Umbilical cord (tissue), 2 donors: ENCODE measurements around the gene PDE4B. TPM values are rescaled to one million over a fixed set of nuclear protein-coding genes. Genes with fewer than 3 reads are reported as not detected.
A peak's percentile ranks its signal among the peaks of the same experiment; 100 is the strongest.
"Not testable (repeated sequence)": the region's sequence is repeated elsewhere in the genome, so short reads cannot be mapped to it uniquely, and the experiment has no call there.

ENCODE experiments used
- DNase-seq: peaks from one replicate; pipeline ENCODE4 v3.0.0-alpha.2; 2015; ENCODE audit warnings: low spot score
- total RNA-seq: library from RNA; depleted of rRNA; stranded (reverse); fragments of >200 nt; gene quantifications from one replicate; pipeline ENCODE4 v1.2.3, GENCODE V29; 2014; ENCODE audit warnings: low replicate concordance; ENCODE audit not compliant: insufficient read depth

PDE4B gene
- total RNA-seq, 1 donor from 2014 or later: 61.6 TPM

- no peak for DNase-seq
Measured at GRCh38 chr1:65992831-65993271, 200.2 kb downstream of the PDE4B start.

- DNase-seq: no peak
Measured at GRCh38 chr1:65994223-65994622, 201.5 kb downstream of the PDE4B start.

- DNase-seq: no peak
Measured at GRCh38 chr1:65995336-65995735, 202.6 kb downstream of the PDE4B start.

- DNase-seq: no peak
Measured at GRCh38 chr1:65995928-65996327, 203.2 kb downstream of the PDE4B start.

GRCh38 chr1:65997693-65998092, 205.0 kb downstream of the PDE4B start:
- DNase-seq: no peak

- peak; percentile 66 for DNase-seq
Measured at GRCh38 chr1:65998763-65999583, 206.3 kb downstream of the PDE4B start.

- no peak for DNase-seq
Measured at GRCh38 chr1:66000033-66000637, 207.4 kb downstream of the PDE4B start.

- no peak for DNase-seq
Measured at GRCh38 chr1:66003690-66004089, 211.0 kb downstream of the PDE4B start.

GRCh38 chr1:66006534-66006933, 213.8 kb downstream of the PDE4B start:
- not testable (repeated sequence) for DNase-seq

GRCh38 chr1:66012106-66012784, 219.6 kb downstream of the PDE4B start:
- no peak for DNase-seq

GRCh38 chr1:66013371-66013770, 220.7 kb downstream of the PDE4B start:
- DNase-seq: no peak

GRCh38 chr1:66022904-66023620, 230.4 kb downstream of the PDE4B start:
- DNase-seq: no peak

- no peak for DNase-seq
Measured at GRCh38 chr1:66025188-66025587, 232.5 kb downstream of the PDE4B start.

- DNase-seq: no peak
Measured at GRCh38 chr1:66028035-66028434, 235.3 kb downstream of the PDE4B start.

- no peak for DNase-seq
Measured at GRCh38 chr1:66033781-66034180, 241.1 kb downstream of the PDE4B start.

GRCh38 chr1:66035616-66036245, 243.0 kb downstream of the PDE4B start:
- DNase-seq: no peak

GRCh38 chr1:66041654-66042053, 249.0 kb downstream of the PDE4B start:
- no peak for DNase-seq

GRCh38 chr1:66043186-66043585, 250.5 kb downstream of the PDE4B start:
- DNase-seq: no peak

- DNase-seq: no peak
Measured at GRCh38 chr1:66044912-66045311, 252.2 kb downstream of the PDE4B start.

GRCh38 chr1:66046415-66046814, 253.7 kb downstream of the PDE4B start:
- peak; percentile 13 for DNase-seq

GRCh38 chr1:66048011-66048410, 255.3 kb downstream of the PDE4B start:
- no peak for DNase-seq
